AG08396 (cell line): Measurements from ENCODE around the gene DNASE1L1.

Experiments
- DNase-seq: peaks from one replicate; pipeline ENCODE4 v3.0.0; 2012; ENCODE audit warnings: low spot score, mixed read lengths

DNASE1L1 gene

DNA sequence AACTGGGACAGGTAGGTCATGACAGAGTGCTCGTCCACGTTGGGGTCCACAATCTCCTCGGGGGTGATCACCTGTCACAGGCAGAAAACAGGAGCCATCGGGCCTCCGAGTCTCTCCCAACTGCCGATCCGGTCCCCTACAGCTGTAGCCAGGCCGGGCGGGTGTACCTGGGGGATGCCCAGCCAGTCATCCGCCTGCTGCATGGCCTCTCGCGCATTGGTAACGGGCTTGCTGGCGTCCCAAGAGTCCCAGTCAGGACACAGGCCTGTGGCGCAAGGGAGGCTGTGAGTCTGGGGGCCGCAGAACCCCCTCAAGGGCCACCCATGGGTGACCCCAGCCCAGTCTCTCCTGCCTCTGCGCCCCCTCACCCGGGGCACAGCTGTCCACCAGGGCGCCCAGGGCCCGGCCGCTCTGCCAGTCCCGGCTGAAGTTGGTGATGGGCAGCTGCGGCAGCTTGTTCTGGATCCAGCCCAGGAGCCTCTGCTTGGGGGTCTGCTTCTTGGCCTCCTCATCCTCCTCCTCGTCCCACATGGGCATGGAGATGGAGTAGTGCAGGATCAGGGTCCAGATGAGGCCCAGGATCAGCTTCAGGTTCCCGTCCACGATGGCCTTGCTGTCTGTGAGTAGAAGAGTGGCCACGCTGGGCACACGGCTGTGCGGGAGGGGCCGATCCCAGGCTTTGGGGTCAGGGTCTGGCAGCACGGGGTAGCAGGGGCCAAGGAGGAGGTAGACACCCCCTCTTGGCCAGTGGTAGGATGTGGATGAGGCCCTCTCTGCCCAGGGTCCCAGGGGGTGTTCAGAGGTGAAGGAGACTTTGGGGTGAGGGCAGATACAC, 41.4 kb downstream of the DNASE1L1 start:
- DNase-seq, result no peak

DNA sequence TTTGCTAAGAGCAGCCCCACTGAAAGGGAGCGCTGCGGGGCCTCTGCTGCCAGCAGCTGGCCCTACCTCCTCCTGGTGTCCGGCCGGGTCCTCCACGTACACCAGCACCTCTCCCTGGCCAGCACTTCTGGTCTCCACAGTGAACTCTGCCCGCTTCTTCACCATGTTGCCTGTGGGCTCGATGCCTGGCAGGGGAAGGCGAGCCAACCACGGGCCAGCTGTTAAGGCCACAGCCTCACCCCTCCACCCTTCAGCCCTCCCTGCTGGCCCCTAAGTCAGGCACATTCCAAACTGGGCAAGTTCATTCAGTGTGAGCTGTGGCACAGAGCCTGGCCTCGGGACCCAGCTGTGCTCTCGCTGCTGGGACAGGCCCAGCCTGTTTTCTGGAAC, 42.4 kb downstream of the DNASE1L1 start:
- DNase-seq, result no peak

GRCh38 chrX:154365997-154366665, 42.9 kb downstream of the DNASE1L1 start:
- DNase-seq, result no peak

- no peak for DNase-seq
Measured at GRCh38 chrX:154365052-154365600, 43.9 kb downstream of the DNASE1L1 start.

DNA sequence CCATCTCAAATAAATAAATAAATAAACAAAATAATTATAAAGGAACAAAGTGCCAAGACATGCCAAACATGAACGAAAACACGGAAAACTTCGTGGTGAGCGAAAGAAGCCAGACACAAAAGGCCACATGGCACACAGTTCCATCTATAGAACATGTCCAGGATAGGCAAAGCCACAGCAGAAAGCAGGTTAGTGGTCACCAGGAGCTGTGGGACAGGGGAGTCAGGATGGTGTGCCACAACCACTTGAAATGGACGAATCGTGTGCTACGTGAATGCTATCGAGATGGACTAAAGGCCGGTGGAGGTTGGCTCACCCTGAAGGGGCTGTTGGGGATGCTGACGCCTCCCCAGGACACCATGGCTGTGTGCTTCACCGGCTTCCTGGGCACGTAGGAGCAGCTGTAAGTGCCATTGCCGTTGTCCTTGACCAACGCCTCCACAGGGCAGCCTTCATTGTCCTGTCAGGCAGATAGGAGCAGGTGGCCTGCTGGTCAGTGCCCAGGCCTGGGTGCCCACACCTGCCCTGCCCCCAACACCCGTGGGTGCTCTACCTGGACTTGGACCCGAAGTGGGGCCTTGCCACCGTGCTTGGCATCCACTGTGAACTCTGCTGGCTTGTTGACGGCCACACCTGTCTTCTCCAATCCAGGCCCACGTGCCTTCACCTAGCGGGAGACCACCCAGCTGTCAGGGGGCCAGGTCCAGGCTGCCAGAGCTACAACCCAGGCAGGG, 45.2 kb downstream of the DNASE1L1 start:
- DNase-seq, result no peak

DNA sequence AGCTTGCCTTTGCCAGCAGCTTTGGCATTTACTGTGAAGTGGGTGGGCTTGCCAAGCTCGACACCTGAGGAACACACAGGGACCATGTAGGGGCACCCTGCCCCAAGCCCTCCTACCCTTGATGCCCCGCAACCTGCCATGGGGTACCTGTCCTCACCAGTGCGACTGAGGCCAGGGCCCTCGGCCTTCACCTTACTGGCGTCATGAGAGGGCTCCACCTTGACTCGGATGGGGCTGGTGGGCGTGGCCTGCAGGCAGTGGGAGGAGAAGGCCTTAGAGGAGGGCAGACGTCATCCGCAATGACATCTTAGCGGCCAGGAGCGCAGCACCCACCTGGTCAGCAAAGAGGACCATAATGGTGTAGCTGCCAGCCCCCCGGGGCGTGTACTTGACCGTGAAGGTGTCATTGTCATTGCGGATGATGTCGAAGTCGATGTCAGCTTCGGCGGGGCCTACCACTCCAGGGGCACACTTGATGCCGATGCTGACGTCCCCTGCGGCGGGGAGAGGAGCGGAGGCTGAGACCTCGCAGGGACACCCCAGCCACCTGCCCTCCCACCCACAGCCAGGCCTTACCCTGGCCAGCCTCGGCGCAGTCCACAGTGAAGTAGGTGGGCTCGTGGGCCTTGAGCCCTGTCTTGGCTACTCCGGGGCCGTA, 46.8 kb downstream of the DNASE1L1 start:
- no peak for DNase-seq

GRCh38 chrX:154360155-154360713, 48.8 kb downstream of the DNASE1L1 start:
- DNase-seq, result no peak

DNA sequence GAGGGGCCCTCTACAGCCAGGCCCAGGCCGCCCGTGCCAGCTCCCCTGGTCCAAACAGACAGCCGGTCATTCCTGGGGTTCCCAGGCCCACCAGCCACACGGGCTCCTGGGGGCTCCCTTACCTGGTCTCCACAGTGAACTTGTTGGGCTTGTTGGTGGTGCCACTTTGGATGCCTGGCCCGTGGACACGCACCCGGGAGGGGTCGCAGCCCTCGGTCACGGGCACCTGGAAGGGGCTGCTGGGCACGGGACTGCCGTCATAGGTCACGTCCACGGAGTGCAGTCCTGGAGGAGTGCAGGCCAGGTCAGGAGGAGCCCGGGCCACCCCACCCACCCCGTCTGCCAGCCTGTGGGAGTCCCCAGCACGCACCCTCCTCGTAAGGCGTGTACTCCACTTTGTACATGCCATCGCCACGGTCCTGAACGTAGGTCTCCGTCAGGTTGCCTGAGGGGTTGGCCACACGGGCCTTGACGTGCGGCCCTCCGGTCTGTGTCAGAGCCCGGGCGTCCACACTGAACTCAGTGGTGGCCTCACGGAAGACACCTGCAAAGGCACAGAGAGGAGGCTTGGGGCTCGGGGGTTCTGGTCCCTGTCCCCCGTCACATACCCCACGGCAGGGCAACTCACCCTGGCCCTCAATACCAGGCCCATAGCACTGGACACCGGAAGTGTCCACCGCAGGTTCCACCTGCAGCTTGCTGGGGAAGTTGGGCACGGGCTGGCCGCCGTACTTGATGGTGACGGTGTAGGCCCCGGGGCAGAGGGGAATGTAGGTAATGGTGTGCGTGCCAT, 49.5 kb downstream of the DNASE1L1 start:
- DNase-seq, result no peak

DNA sequence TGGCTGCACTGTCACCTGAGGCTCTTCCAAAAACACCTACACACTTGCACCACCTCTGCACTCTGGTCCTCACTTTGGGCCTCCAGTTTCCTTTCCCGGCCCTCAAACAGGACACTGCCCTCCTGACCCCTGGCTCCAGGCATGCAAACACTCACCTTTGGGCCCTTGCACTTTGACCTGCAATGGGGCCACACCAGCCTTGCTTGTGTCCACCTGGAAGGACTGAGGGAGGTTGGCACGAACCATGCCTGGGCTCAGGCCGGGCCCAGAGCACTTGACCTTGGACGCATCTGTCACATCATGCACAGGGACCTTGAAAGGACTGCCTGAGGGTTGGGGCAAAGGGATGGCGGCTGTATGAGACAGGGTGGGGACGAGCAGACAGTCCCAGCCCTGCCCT, 50.2 kb downstream of the DNASE1L1 start:
- no peak for DNase-seq

DNA sequence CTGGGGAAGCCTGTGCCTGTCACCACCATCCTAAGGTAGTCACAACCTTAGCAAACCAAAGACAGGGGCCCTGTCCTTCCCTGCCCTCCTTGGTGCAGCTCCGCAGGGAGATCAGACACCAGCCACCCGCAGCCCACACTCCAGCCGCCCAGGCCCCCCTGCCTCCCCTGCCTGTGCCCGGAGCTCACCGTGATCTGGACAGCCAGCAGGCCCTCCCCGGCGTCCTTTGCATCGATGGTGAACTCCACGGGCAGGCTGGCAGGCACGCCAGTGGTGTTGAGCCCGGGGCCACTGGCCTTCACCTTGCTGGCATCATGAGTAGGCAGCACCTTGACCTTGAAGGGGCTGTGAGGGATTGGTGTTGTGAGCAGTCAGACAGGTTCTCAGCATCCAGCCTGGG, 51.0 kb downstream of the DNASE1L1 start:
- DNase-seq, result no peak

GRCh38 chrX:154357205-154357604, 51.8 kb downstream of the DNASE1L1 start:
- DNase-seq, result no peak

GRCh38 chrX:154356596-154356995, 52.5 kb downstream of the DNASE1L1 start:
- no peak for DNase-seq

GRCh38 chrX:154355776-154356140, 53.3 kb downstream of the DNASE1L1 start:
- no peak for DNase-seq

DNA sequence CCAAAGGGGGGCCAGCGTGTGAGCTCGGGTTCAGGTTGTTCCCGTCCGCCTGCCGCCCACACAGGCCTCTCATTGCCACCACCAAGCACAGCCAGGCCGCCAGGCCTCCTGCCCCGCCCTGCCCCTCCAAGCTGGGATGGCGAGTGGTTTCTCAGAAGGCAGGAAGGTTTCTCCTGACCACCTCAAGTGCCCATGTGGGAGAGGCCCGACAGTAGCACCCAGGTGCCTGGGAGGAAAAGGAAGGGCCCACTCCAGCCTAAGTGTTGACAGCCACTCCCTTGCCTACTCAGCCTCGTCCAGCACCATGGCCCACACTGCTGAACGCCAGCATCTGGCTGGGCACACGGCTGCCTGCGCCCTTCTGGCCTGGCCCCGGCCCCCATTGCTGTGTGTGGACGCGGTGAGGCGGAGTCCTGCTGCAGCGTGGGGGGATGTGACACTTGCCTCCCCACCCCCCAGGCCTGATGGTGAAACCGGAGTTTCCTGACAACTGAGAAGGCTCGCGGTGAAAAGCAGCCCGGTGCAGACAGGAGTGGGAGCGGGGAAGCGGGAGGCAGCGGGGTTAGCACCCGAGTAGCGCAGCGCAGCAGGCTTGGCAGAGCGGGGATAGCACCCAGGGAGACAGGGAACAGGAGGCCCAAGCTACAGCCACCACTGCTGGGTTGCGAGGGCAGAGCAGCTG, 53.8 kb downstream of the DNASE1L1 start:
- DNase-seq, result no peak

GRCh38 chrX:154354516-154354915, 54.5 kb downstream of the DNASE1L1 start:
- no peak for DNase-seq

GRCh38 chrX:154354013-154354412, 55.0 kb downstream of the DNASE1L1 start:
- no peak for DNase-seq

- DNase-seq, result no peak
Measured at GRCh38 chrX:154353172-154353843, 55.7 kb downstream of the DNASE1L1 start.

DNA sequence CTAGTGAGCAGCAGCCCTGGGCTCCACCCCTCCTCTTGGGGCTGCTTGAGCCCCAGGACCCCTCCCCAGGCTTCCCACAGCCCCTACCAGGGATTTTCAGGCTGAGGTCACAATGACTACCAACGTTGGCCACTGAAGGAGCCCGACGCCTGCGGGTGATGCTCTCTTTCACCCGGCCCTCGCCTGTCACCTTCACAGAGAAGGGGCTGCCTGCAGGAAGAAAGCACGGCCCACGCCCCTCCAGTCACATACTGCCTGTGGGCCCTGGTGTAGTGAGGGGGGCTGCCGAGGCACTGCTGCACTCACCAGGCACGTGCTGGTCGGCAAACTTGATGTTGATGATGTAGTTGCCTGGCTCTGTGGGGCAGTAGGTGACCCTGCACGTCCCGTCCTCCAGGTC, 56.6 kb downstream of the DNASE1L1 start:
- DNase-seq, result no peak

GRCh38 chrX:154352012-154352401, 57.0 kb downstream of the DNASE1L1 start:
- DNase-seq, result no peak
